SK-N-SH (cell line): ENCODE results near the gene SETD1A. TPM values are rescaled to one million over a fixed set of nuclear protein-coding genes. Genes with fewer than 3 reads are reported as not detected.

Experiments used
- CTCF ChIA-PET: fragments of 300-600, 350-600 bp; formaldehyde crosslinking; extraction: SDS; loops from one replicate; lab custom pipeline; 2021; lab: Yijun Ruan, JAX
- POLR2A ChIA-PET: fragments of 350-600 bp; sonication (Branson Sonifier 250); formaldehyde crosslinking; extraction: SDS; loops from one replicate; lab custom pipeline; 2020; ENCODE audit warnings: antibody characterized with exemption, inconsistent platforms; lab: Yijun Ruan, JAX
- DNase-seq: peaks from one replicate; pipeline ENCODE4 v3.0.0; 2012
- H2AFZ ChIP-seq: fragments of 200-600 bp; sonication (generic); 2 replicates; pipeline ENCODE4 v1.8.1; 2016; ENCODE audit warnings: antibody characterized with exemption, mild to moderate bottlenecking, low read depth
- H3F3A ChIP-seq: fragments of 200-600 bp; sonication (generic); replicated peaks from 2 replicates; pipeline ENCODE3; 2016; ENCODE audit warnings: antibody characterized with exemption, mild to moderate bottlenecking; ENCODE audit not compliant: insufficient read depth
- H3K27ac ChIP-seq, 2 experiments: fragments of 200-500 bp in 1 of 2; fragments of 200-600 bp in 1 of 2; sonication (Bioruptor generic) in 1 of 2; sonication (generic), shearing (Covaris generic) in 1 of 2; 2 replicates each; pipeline versions ENCODE4 v1.5.1 to v1.6.1; 2014 to 2016; ENCODE audit warnings: low read depth in 2 of 2, inconsistent platforms in 1 of 2, low read length in 1 of 2, mild to moderate bottlenecking in 1 of 2, mixed read lengths in 1 of 2
- H3K27me3 ChIP-seq: fragments of 200-600 bp; sonication (generic), shearing (Covaris generic); 2 replicates; pipeline ENCODE4 v1.6.1; 2016; ENCODE audit warnings: mixed run types; ENCODE audit not compliant: insufficient read depth
- H3K36me3 ChIP-seq, 2 experiments: fragments of 200-500 bp in 1 of 2; fragments of 200-600 bp in 1 of 2; sonication (Bioruptor generic) in 1 of 2; sonication (generic) in 1 of 2; replicated peaks in 1 of 2; 2 replicates each; pipeline versions ENCODE3 to v1.5.1; 2014 to 2016; ENCODE audit warnings: low read length in 1 of 2, mild to moderate bottlenecking in 1 of 2; ENCODE audit not compliant: insufficient read depth in 2 of 2, control insufficient read depth in 1 of 2
- H3K4me1 ChIP-seq, 2 experiments: fragments of 200-500 bp in 1 of 2; fragments of 200-600 bp in 1 of 2; sonication (Bioruptor generic) in 1 of 2; sonication (generic), shearing (Covaris generic) in 1 of 2; 2 replicates each; pipeline versions ENCODE4 v1.5.1 to v1.6.1; 2014 to 2016; ENCODE audit warnings: low read depth in 1 of 2, low read length in 1 of 2, mixed run types in 1 of 2; ENCODE audit not compliant: insufficient read depth in 2 of 2, control insufficient read depth in 1 of 2
- H3K4me2 ChIP-seq: fragments of 200-600 bp; sonication (generic), shearing (Covaris generic); 2 replicates; pipeline ENCODE4 v1.6.1; 2017; ENCODE audit warnings: mixed run types
- H3K4me3 ChIP-seq, 2 experiments: fragments of 200-500 bp in 1 of 2; fragments of 200-600 bp in 1 of 2; sonication (Bioruptor generic) in 1 of 2; sonication (generic), shearing (Covaris generic) in 1 of 2; 2 replicates each; pipeline versions ENCODE4 v1.5.1 to v1.8.1; 2014 to 2016; ENCODE audit warnings: low read depth in 2 of 2, inconsistent platforms in 1 of 2, low read length in 1 of 2, mild to moderate bottlenecking in 1 of 2, mixed read lengths in 1 of 2, moderate library complexity in 1 of 2
- H3K79me2 ChIP-seq: fragments of 200-600 bp; sonication (generic); 2 replicates; pipeline ENCODE4 v1.8.1; 2017; ENCODE audit warnings: mild to moderate bottlenecking; ENCODE audit not compliant: insufficient read depth
- H3K9ac ChIP-seq: fragments of 200-600 bp; sonication (generic); 2 replicates; pipeline ENCODE4 v1.6.1; 2017; ENCODE audit warnings: mixed run types
- H3K9me2 ChIP-seq: fragments of 200-600 bp; sonication (generic); 2 replicates; pipeline ENCODE4 v1.6.1; 2017; ENCODE audit warnings: mixed run types
- H3K9me3 ChIP-seq: fragments of 200-600 bp; sonication (generic); 2 replicates; pipeline ENCODE4 v1.6.1; 2017; ENCODE audit warnings: mixed run types, mild to moderate bottlenecking, moderate library complexity
- H4K20me1 ChIP-seq: fragments of 200-600 bp; sonication (generic); 2 replicates; pipeline ENCODE4 v1.6.1; 2017; ENCODE audit warnings: mild to moderate bottlenecking, mixed run types; ENCODE audit not compliant: insufficient read depth
- ELF1 ChIP-seq: IDR thresholded peaks from 2 replicates; pipeline ENCODE4 v1.4.0; 2012
- FOXJ3 ChIP-seq: sonication (generic); formaldehyde crosslinking; IDR thresholded peaks from 2 replicates; pipeline ENCODE4 v1.5.1; 2020; ENCODE audit warnings: mild to moderate bottlenecking, missing genetic modification reagents
- GABPA ChIP-seq: IDR thresholded peaks from 2 replicates; pipeline ENCODE4 v1.4.0; 2012; ENCODE audit warnings: low read depth, mild to moderate bottlenecking
- IRF3 ChIP-seq: fragments of 150-350 bp; IDR thresholded peaks from 2 replicates; pipeline ENCODE4 v1.6.1; 2016; ENCODE audit warnings: mild to moderate bottlenecking, low read depth, low read length
- MEF2A ChIP-seq: IDR thresholded peaks from 2 replicates; pipeline ENCODE4 v1.4.0; 2012; ENCODE audit warnings: low read depth, borderline replicate concordance
- MXI1 ChIP-seq: IDR thresholded peaks from 2 replicates; pipeline ENCODE4 v1.6.1; 2012; ENCODE audit warnings: mild to moderate bottlenecking, low read depth, low read length, improper control_type of control experiment
- NFIC ChIP-seq: IDR thresholded peaks from 2 replicates; pipeline ENCODE4 v1.4.0; 2012; ENCODE audit warnings: borderline replicate concordance
- SIN3A ChIP-seq: IDR thresholded peaks from 2 replicates; pipeline ENCODE4 v1.6.1; 2012; ENCODE audit warnings: low read depth, mild to moderate bottlenecking, low read length, moderate library complexity, borderline replicate concordance
- TAF1 ChIP-seq: IDR thresholded peaks from 2 replicates; pipeline ENCODE4 v1.6.1; 2012; ENCODE audit warnings: low read depth, mild to moderate bottlenecking, low read length, moderate library complexity, borderline replicate concordance
- TCF12 ChIP-seq: IDR thresholded peaks from 2 replicates; pipeline ENCODE4 v1.4.0; 2012
- TEAD4 ChIP-seq: IDR thresholded peaks from 2 replicates; pipeline ENCODE4 v1.4.0; 2012; ENCODE audit warnings: mild to moderate bottlenecking, borderline replicate concordance; ENCODE audit not compliant: insufficient read depth
- YY1 ChIP-seq: IDR thresholded peaks from 2 replicates; pipeline ENCODE4 v1.4.0; 2012; ENCODE audit warnings: low read depth, mild to moderate bottlenecking
- ZBTB33 ChIP-seq: IDR thresholded peaks from 2 replicates; pipeline ENCODE4 v1.4.0; 2012; ENCODE audit warnings: low read depth, borderline replicate concordance
- WGBS: methylation state at CpG from one replicate; pipeline ENCODE4 v1.1.6; 2017; ENCODE audit warnings: low lambda C conversion rate; 5-methylcytosine and 5-hydroxymethylcytosine counted together
- polyA plus RNA-seq, 3 experiments: library from polyadenylated mRNA; depleted of rRNA; stranded (reverse); fragments of >200 nt; gene quantifications; 2 replicates each; pipeline ENCODE4 v1.2.3, GENCODE V29; 2012
- TF ChIP-seq, protein P1 (sequence below): fragments of 150-350 bp; IDR thresholded peaks from 2 replicates; pipeline ENCODE4 v1.6.1; 2017; ENCODE audit warnings: antibody characterized with exemption, low read length, low read depth, borderline replicate concordance

SETD1A gene
- polyA plus RNA-seq, 1 of the 3 experiments (the other 2 are of a cell fraction), result 6.8 TPM

- ChIA-PET POLR2A (interaction anchor here (1.0 kb wide), 2 partner anchors 9 to 23 kb away, joined by 3 to 4 read pairs; no protein-coding TSS in a partner anchor), CTCF (interaction anchor here (1.8 kb wide), 1 partner anchor 8 kb away, joined by 6 read pairs; no protein-coding TSS in a partner anchor)
- Histone ChIP-seq H3K9me2 (no peaks in the 10 kb centered on the region), H3K36me3 (peaks cover 54 to 57% of the 10 kb centered on the region in 2 experiments), H3K79me2 (peaks cover 28% of the 10 kb centered on the region), H3K4me2 (no peak overlapping the region), H3K4me3 (no peak overlapping the region), H3K4me1 (peaks cover 0 to 16% of the 10 kb centered on the region in 2 experiments; a peak in 1 of 4 replicates), H3K9ac (no peak overlapping the region), H2AFZ (no peak overlapping the region), H4K20me1 (no peaks in the 10 kb centered on the region; the same call in 1 of the 2 replicates), H3K9me3 (no peaks in the 10 kb centered on the region), H3K27ac (no peak overlapping the region), H3K27me3 (no peaks in the 10 kb centered on the region), H3F3A (peaks cover 6% of the 10 kb centered on the region)
- WGBS, result 94% methylated on average over 11 of the region's 11 CpGs
- TF ChIP-seq GABPA (no peak), IRF3 (no peak), YY1 (no peak), FOXJ3 (CRISPR knock-in tag) (no peak), SIN3A (no peak), TCF12 (no peak), ELF1 (no peak), MXI1 (no peak), TEAD4 (no peak), TAF1 (no peak), ZBTB33 (no peak), NFIC (no peak), MEF2A (no peak)
- TF ChIP-seq, protein P1, sequence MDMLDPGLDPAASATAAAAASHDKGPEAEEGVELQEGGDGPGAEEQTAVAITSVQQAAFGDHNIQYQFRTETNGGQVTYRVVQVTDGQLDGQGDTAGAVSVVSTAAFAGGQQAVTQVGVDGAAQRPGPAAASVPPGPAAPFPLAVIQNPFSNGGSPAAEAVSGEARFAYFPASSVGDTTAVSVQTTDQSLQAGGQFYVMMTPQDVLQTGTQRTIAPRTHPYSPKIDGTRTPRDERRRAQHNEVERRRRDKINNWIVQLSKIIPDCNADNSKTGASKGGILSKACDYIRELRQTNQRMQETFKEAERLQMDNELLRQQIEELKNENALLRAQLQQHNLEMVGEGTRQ, result no peak
- no peak for DNase-seq
Measured at GRCh38 chr16:30961384-30961783, 3.8 kb downstream of the SETD1A start.
